ENCODE data around the gene TRIP6.
"Not testable (repeated sequence)": the region's sequence is repeated elsewhere in the genome, so short reads cannot be mapped to it uniquely, and the experiment has no call there.

TRIP6 gene

DNA sequence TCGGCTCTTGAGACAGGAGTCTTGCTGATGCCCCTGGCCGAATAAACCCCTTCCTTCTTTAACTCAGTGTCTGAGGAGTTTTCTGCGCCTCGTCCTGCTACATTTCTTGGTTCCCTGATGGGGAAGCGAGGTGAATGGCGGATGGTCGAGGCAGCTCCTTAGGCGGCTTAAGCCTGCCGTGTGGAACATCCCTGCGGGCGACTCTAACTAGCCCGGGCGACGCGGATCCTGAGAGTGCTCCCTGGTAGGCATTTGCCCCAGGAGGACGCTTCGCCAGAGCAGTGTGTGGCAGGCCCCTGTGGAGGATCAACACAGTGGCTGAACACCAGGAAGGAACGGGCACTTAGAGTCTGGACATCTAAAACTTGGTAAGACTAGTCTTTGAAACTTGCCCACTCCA, 27.8 kb upstream of the TRIP6 start:
- no peak for FAIRE-seq
- DNase-seq (ENCODE audit: insufficient read length, low spot score) = no peak
- TF ChIP-seq, protein P1, sequence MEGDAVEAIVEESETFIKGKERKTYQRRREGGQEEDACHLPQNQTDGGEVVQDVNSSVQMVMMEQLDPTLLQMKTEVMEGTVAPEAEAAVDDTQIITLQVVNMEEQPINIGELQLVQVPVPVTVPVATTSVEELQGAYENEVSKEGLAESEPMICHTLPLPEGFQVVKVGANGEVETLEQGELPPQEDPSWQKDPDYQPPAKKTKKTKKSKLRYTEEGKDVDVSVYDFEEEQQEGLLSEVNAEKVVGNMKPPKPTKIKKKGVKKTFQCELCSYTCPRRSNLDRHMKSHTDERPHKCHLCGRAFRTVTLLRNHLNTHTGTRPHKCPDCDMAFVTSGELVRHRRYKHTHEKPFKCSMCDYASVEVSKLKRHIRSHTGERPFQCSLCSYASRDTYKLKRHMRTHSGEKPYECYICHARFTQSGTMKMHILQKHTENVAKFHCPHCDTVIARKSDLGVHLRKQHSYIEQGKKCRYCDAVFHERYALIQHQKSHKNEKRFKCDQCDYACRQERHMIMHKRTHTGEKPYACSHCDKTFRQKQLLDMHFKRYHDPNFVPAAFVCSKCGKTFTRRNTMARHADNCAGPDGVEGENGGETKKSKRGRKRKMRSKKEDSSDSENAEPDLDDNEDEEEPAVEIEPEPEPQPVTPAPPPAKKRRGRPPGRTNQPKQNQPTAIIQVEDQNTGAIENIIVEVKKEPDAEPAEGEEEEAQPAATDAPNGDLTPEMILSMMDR (IDR thresholded peaks at IDR 0.05; ENCODE audit: insufficient read depth, missing control alignments) = no peak

GRCh38 chr7:100840470-100841100, 26.6 kb upstream of the TRIP6 start:
- no peak for FAIRE-seq
- DNase-seq (ENCODE audit: insufficient read length, low spot score) = no peak

GRCh38 chr7:100847360-100847759, 19.8 kb upstream of the TRIP6 start:
- TF ChIP-seq, protein P1 (IDR thresholded peaks at IDR 0.05; ENCODE audit: insufficient read depth, missing control alignments) = no peak
- FAIRE-seq (no peak), DNase-seq (ENCODE audit: insufficient read length, low spot score) (no peak)

More at GRCh38 chr7:100840470-100841100, 26.6 kb upstream of the TRIP6 start:
- TF ChIP-seq, protein P1 (IDR thresholded peaks at IDR 0.05; ENCODE audit: insufficient read depth, missing control alignments) = no peak

- DNase-seq (ENCODE audit: insufficient read length, low spot score) = peak; percentile 99
- TF ChIP-seq, protein P1 (IDR thresholded peaks at IDR 0.05; ENCODE audit: insufficient read depth, missing control alignments) = peak; percentile 84
- FAIRE-seq = no peak
Measured at GRCh38 chr7:100852048-100852872, 14.9 kb upstream of the TRIP6 start, which contains the start of gene SLC12A9. TSS of gene SLC12A9 (plus strand) at chr7:100852713. CDS start at chr7:100854198, 1,485 bp downstream.

GRCh38 chr7:100854146-100854895, 12.9 kb upstream of the TRIP6 start:
- DNase-seq (ENCODE audit: insufficient read length, low spot score) = no peak
- no peak for FAIRE-seq
- TF ChIP-seq, protein P1 (IDR thresholded peaks at IDR 0.05; ENCODE audit: insufficient read depth, missing control alignments) = no peak

GRCh38 chr7:100854899-100855298, 12.3 kb upstream of the TRIP6 start:
- not testable (repeated sequence) for FAIRE-seq

DNA sequence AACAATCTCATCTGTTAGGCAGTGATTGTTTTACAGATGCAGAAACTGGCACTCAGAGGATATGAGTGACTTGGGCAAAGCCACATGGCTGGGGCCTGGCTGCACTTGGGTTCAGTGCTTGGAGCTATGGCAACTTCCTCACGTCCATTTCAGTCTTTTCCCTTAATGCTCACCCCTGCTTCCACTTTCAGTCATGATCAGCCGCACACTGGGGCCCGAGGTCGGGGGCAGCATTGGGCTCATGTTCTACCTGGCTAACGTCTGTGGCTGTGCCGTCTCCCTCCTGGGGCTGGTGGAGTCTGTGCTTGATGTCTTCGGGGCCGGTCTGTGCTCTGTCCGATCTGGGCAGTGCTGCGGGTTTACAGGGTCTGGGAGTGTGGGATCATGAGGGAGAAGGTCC, 11.7 kb upstream of the TRIP6 start:
- FAIRE-seq (no peak), DNase-seq (ENCODE audit: insufficient read length, low spot score) (no peak)
- TF ChIP-seq, protein P1 (IDR thresholded peaks at IDR 0.05; ENCODE audit: insufficient read depth, missing control alignments) = no peak

More at GRCh38 chr7:100854899-100855298, 12.3 kb upstream of the TRIP6 start:
- DNase-seq (ENCODE audit: insufficient read length, low spot score) = not testable (repeated sequence)
